HepG2 (cell line): ENCODE measurements around the gene UCK2. TPM values are rescaled to one million over a fixed set of nuclear protein-coding genes. Genes with fewer than 3 reads are reported as not detected.

Experiments used
- ARHGAP35 ChIP-seq: sonication (generic); formaldehyde crosslinking; IDR thresholded peaks from 2 replicates; pipeline ENCODE4 v1.9.0; 2022; ENCODE audit warnings: mild to moderate bottlenecking, inconsistent platforms, moderate library complexity, missing genetic modification reagents, borderline replicate concordance
- BCL6 ChIP-seq: IDR thresholded peaks from 2 replicates; pipeline ENCODE4 v1.6.1; 2016; ENCODE audit warnings: missing genetic modification reagents, missing compliant biosample characterization
- KIAA2018 ChIP-seq: sonication (generic); formaldehyde crosslinking; IDR thresholded peaks from 2 replicates; pipeline ENCODE4 v1.5.0; 2020; ENCODE audit warnings: mild to moderate bottlenecking, missing genetic modification reagents, borderline replicate concordance
- PHF21A ChIP-seq: sonication (generic); formaldehyde crosslinking; IDR thresholded peaks from 2 replicates; pipeline ENCODE4 v1.5.0; 2020; ENCODE audit warnings: mild to moderate bottlenecking, missing genetic modification reagents
- PHF8 ChIP-seq: sonication (generic); formaldehyde crosslinking; IDR thresholded peaks from 2 replicates; pipeline ENCODE4 v1.5.0; 2020; ENCODE audit warnings: missing genetic modification reagents
- RNF219 ChIP-seq: sonication (generic); formaldehyde crosslinking; IDR thresholded peaks from 2 replicates; pipeline ENCODE4 v1.5.0; 2020; ENCODE audit warnings: mild to moderate bottlenecking, missing genetic modification reagents
- RXRA ChIP-seq: sonication (generic); formaldehyde crosslinking; IDR thresholded peaks from 2 replicates; pipeline ENCODE4 v1.5.1; 2020; ENCODE audit warnings: missing genetic modification reagents
- SALL1 ChIP-seq: sonication (generic); formaldehyde crosslinking; IDR thresholded peaks from 2 replicates; pipeline ENCODE4 v1.8.0; 2022; ENCODE audit warnings: mild to moderate bottlenecking, missing genetic modification reagents
- THAP7 ChIP-seq: sonication (generic); formaldehyde crosslinking; IDR thresholded peaks from 2 replicates; pipeline ENCODE4 v1.8.1; 2023; ENCODE audit warnings: mild to moderate bottlenecking, missing genetic modification reagents
- ZBTB7B ChIP-seq: sonication (generic); formaldehyde crosslinking; IDR thresholded peaks from 2 replicates; pipeline ENCODE4 v1.4.0; 2020; ENCODE audit warnings: missing genetic modification reagents
- ZNF256 ChIP-seq: sonication (generic); formaldehyde crosslinking; conservative IDR thresholded peaks from 2 replicates; pipeline ENCODE4 v1.4.0; 2020; ENCODE audit warnings: missing genetic modification reagents
- ZNF335 ChIP-seq: sonication (generic); formaldehyde crosslinking; IDR thresholded peaks from 2 replicates; pipeline ENCODE4 v1.4.0; 2020; ENCODE audit warnings: missing genetic modification reagents
- ZNF512B ChIP-seq: sonication (generic); formaldehyde crosslinking; IDR thresholded peaks from 2 replicates; pipeline ENCODE4 v1.5.1; 2020; ENCODE audit warnings: missing genetic modification reagents, mild to moderate bottlenecking, borderline replicate concordance
- ZNF580 ChIP-seq: IDR thresholded peaks from 2 replicates; pipeline ENCODE4 v1.6.1; 2016; ENCODE audit warnings: low read depth, borderline replicate concordance
- ZNF652 ChIP-seq: IDR thresholded peaks from 2 replicates; pipeline ENCODE4 v1.6.1; 2016; ENCODE audit warnings: low read depth, borderline replicate concordance
- polyA plus RNA-seq, 8 experiments: library from polyadenylated mRNA; depleted of rRNA in 3 of 8; stranded (reverse) in 7 of 8; unstranded in 1 of 8; fragments of >200 nt; fragmentation: Illumina TruSeq in 4 of 8; extraction: Trizol in 4 of 8; gene quantifications; 2 replicates each; pipeline versions ENCODE4 v1.2.1 to v1.2.3, GENCODE V29; 2011 to 2016; ENCODE audit warnings: low read depth in 4 of 8, missing spikeins in 1 of 8, mixed read lengths in 1 of 8; ENCODE audit not compliant: insufficient read depth in 1 of 8
- total RNA-seq, 5 experiments: library from RNA; depleted of rRNA; stranded (reverse); fragments of >200 nt; fragmentation: Illumina TruSeq; extraction: Trizol; gene quantifications; 2 replicates each; pipeline ENCODE4 v1.2.3, GENCODE V29; 2016; ENCODE audit warnings: low read depth in 1 of 5

Gene UCK2
- total and polyA plus RNA-seq, 2 of the 13 experiments (the other 11 are each of a cell fraction or from before 2014, with no cell fraction given): 64.3 to 78.0 TPM

GRCh38 chr1:165884690-165885304 lies 57.4 kb downstream of the UCK2 start (continued):
- TF ChIP-seq BCL6 (CRISPR knock-in tag) (peak; percentile 50; the same call in 1 of the 2 replicates), ZBTB7B (CRISPR knock-in tag) (0 out of 2 replicates have a peak, but pooled peaks have one; percentile 28), THAP7 (CRISPR knock-in tag) (no peak), KIAA2018 (no peak), PHF8 (no peak), PHF21A (CRISPR knock-in tag) (peak; percentile 52; the same call in 1 of the 2 replicates), RNF219 (no peak), ZNF512B (CRISPR knock-in tag) (no peak), ZNF335 (CRISPR knock-in tag) (no peak), ZNF580 (no peak), SALL1 (CRISPR knock-in tag) (peak; percentile 41; the same call in 1 of the 2 replicates), ZNF652 (CRISPR knock-in tag) (no peak), ARHGAP35 (CRISPR knock-in tag) (no peak), ZNF256 (CRISPR knock-in tag) (no peak), RXRA (no peak)
